CD4-positive, CD25-positive, alpha-beta regulatory T cell (primary cell): Measurements from ENCODE around the gene COL4A2. TPM values are rescaled to one million over a fixed set of nuclear protein-coding genes. Genes with fewer than 3 reads are reported as not detected.
"Not testable (repeated sequence)": the region's sequence is repeated elsewhere in the genome, so short reads cannot be mapped to it uniquely, and the experiment has no call there.

ENCODE experiments used
- ATAC-seq, 2 donors: fragments of 150-1000 bp; cut with Tn5 transposase; one replicate each; pipeline ENCODE4 v1.10.0; 2021; ENCODE audit warnings: low read depth in 2 of 2, moderate number of reproducible peaks in 2 of 2, moderate library complexity in 1 of 2
- DNase-seq, 3 donors: peaks; one replicate each; pipeline versions ENCODE4 v3.0.0 to v3.0.0-alpha.2; 2012 to 2022; ENCODE audit warnings: mixed read lengths in 1 of 3
- H3K27ac ChIP-seq: one replicate; pipeline ENCODE4 v1.7.0; 2013; ENCODE audit warnings: mild to moderate bottlenecking, low read length; ENCODE audit not compliant: insufficient read depth, poor library complexity, severe bottlenecking
- H3K27me3 ChIP-seq: one replicate; pipeline ENCODE4 v1.7.0; 2013; ENCODE audit warnings: low read length; ENCODE audit not compliant: control insufficient read depth, insufficient read depth
- H3K36me3 ChIP-seq: one replicate; pipeline ENCODE4 v1.7.0; 2013; ENCODE audit warnings: mild to moderate bottlenecking, low read length, moderate library complexity; ENCODE audit not compliant: control insufficient read depth, insufficient read depth
- H3K4me1 ChIP-seq: 2 replicates; pipeline ENCODE4 v1.7.0; 2013; ENCODE audit warnings: mild to moderate bottlenecking, low read length; ENCODE audit not compliant: insufficient read depth, control insufficient read depth, poor library complexity, severe bottlenecking
- H3K4me3 ChIP-seq: one replicate; pipeline ENCODE4 v1.7.0; 2013; ENCODE audit warnings: low read depth, mild to moderate bottlenecking, low read length, moderate library complexity
- H3K9me3 ChIP-seq, 2 experiments: 1 replicate in 1 of 2; 2 replicates in 1 of 2; pipeline ENCODE4 v1.7.0; 2013; ENCODE audit warnings: low read length in 2 of 2, mild to moderate bottlenecking in 1 of 2, moderate library complexity in 1 of 2; ENCODE audit not compliant: control insufficient read depth in 2 of 2
- H3K27ac Mint-ChIP-seq, 3 donors: one replicate each; pipeline ENCODE4 v1.8.0; 2020 to 2022; ENCODE audit warnings: mild to moderate bottlenecking in 3 of 3, mixed read lengths in 3 of 3, moderate library complexity in 2 of 3
- H3K27me3 Mint-ChIP-seq: one replicate; pipeline ENCODE4 v1.8.0; 2022; ENCODE audit warnings: mild to moderate bottlenecking, mixed read lengths
- H3K36me3 Mint-ChIP-seq: one replicate; pipeline ENCODE4 v1.8.0; 2020; ENCODE audit warnings: mixed read lengths
- H3K4me1 Mint-ChIP-seq, 4 donors: one replicate each; pipeline ENCODE4 v1.8.0; 2020 to 2022; ENCODE audit warnings: mixed read lengths in 4 of 4, mild to moderate bottlenecking in 1 of 4
- H3K4me3 Mint-ChIP-seq, 4 donors: one replicate each; pipeline ENCODE4 v1.8.0; 2020 to 2022; ENCODE audit warnings: mild to moderate bottlenecking in 4 of 4, mixed read lengths in 4 of 4, moderate library complexity in 3 of 4
- H3K9me3 Mint-ChIP-seq, 7 donors: one replicate each; pipeline ENCODE4 v1.8.0; 2020 to 2022; ENCODE audit warnings: mixed read lengths in 7 of 7, mild to moderate bottlenecking in 3 of 7, moderate library complexity in 2 of 7
- polyA plus RNA-seq, 4 donors: library from polyadenylated mRNA; unstranded; fragments of 300-500 nt; fragmentation: Illumina TruSeq; gene quantifications; one replicate each; pipeline ENCODE4 v1.2.3, GENCODE V29; 2021
- total RNA-seq: library from RNA; stranded (reverse); gene quantifications from one replicate; pipeline ENCODE4 v1.2.3, GENCODE V29; 2022

The COL4A2 gene
- total and polyA plus RNA-seq, 5 donors from 2014 or later: not detected

- Mint-ChIP-seq H3K27ac (no peak overlapping the region), H3K4me3 (no peak overlapping the region), H3K27me3 (peaks cover 10% of the 10 kb centered on the region), H3K9me3 (peaks cover 0 to 7% (median 0%) of the 10 kb centered on the region in 7 donors), H3K36me3 (no peaks in the 10 kb centered on the region), H3K4me1 (no peaks in the 10 kb centered on the region)
- no peak overlapping the region for H3K4me3 ChIP-seq
- no peaks in the 10 kb centered on the region for H3K36me3 ChIP-seq
- no peaks in the 10 kb centered on the region for H3K4me1 ChIP-seq
- H3K27me3 ChIP-seq: no peaks in the 10 kb centered on the region
- DNase-seq (no peak), ATAC-seq (no peak)
- no peak overlapping the region for H3K27ac ChIP-seq
- no peaks in the 10 kb centered on the region for H3K9me3 ChIP-seq
Observed at GRCh38 chr13:110391273-110391672, 84.2 kb downstream of the COL4A2 start.

- Mint-ChIP-seq H3K4me3 (no peak overlapping the region), H3K27me3 (peaks cover 10% of the 10 kb centered on the region), H3K4me1 (no peaks in the 10 kb centered on the region), H3K9me3 (peaks cover 0 to 6% (median 0%) of the 10 kb centered on the region in 7 donors), H3K27ac (no peak overlapping the region), H3K36me3 (no peaks in the 10 kb centered on the region)
- Histone ChIP-seq H3K4me3 (no peak overlapping the region), H3K27ac (no peak overlapping the region), H3K4me1 (no peaks in the 10 kb centered on the region), H3K9me3 (no peaks in the 10 kb centered on the region), H3K36me3 (no peaks in the 10 kb centered on the region), H3K27me3 (no peaks in the 10 kb centered on the region)
- DNase-seq: no peak
- ATAC-seq: no peak
Observed at GRCh38 chr13:110392510-110393240, 85.6 kb downstream of the COL4A2 start.

GRCh38 chr13:110393761-110394160, 86.7 kb downstream of the COL4A2 start:
- Mint-ChIP-seq H3K36me3 (no peaks in the 10 kb centered on the region), H3K4me1 (no peaks in the 10 kb centered on the region), H3K27ac (no peak overlapping the region), H3K27me3 (peaks cover 4% of the 10 kb centered on the region), H3K4me3 (no peak overlapping the region), H3K9me3 (peaks cover 0 to 6% (median 0%) of the 10 kb centered on the region in 7 donors)
- Histone ChIP-seq H3K27me3 (no peaks in the 10 kb centered on the region), H3K4me3 (no peak overlapping the region), H3K36me3 (no peaks in the 10 kb centered on the region), H3K27ac (no peak overlapping the region), H3K9me3 (no peaks in the 10 kb centered on the region), H3K4me1 (no peaks in the 10 kb centered on the region)
- no peak for DNase-seq
- no peak for ATAC-seq

- Mint-ChIP-seq H3K27me3 (peaks cover 4% of the 10 kb centered on the region), H3K36me3 (no peaks in the 10 kb centered on the region), H3K4me1 (no peaks in the 10 kb centered on the region), H3K4me3 (no peak overlapping the region), H3K9me3 (peaks cover 0 to 3% (median 0%) of the 10 kb centered on the region in 7 donors), H3K27ac (no peak overlapping the region)
- DNase-seq: no peak
- Histone ChIP-seq H3K27me3 (no peaks in the 10 kb centered on the region), H3K4me3 (no peak overlapping the region), H3K4me1 (no peaks in the 10 kb centered on the region), H3K27ac (no peak overlapping the region), H3K9me3 (no peaks in the 10 kb centered on the region), H3K36me3 (no peaks in the 10 kb centered on the region)
- no peak for ATAC-seq
Observed at GRCh38 chr13:110394371-110394841, 87.3 kb downstream of the COL4A2 start.

GRCh38 chr13:110395616-110396015, 88.5 kb downstream of the COL4A2 start:
- H3K36me3 ChIP-seq, H3K27ac Mint-ChIP-seq, H3K4me1 ChIP-seq, DNase-seq, H3K27ac ChIP-seq, H3K27me3 ChIP-seq, H3K4me1 Mint-ChIP-seq, H3K4me3 Mint-ChIP-seq, H3K9me3 Mint-ChIP-seq, H3K9me3 ChIP-seq, H3K36me3 Mint-ChIP-seq, ATAC-seq, H3K4me3 ChIP-seq: not testable (repeated sequence)
- H3K27me3 Mint-ChIP-seq: peaks cover 11% of the 10 kb centered on the region

- Mint-ChIP-seq H3K4me1 (no peaks in the 10 kb centered on the region), H3K27ac (no peak overlapping the region)
- H3K9me3 ChIP-seq: no peaks in the 10 kb centered on the region
Observed at GRCh38 chr13:110396476-110396875, 89.4 kb downstream of the COL4A2 start.

GRCh38 chr13:110396913-110397381, 89.9 kb downstream of the COL4A2 start:
- Histone ChIP-seq H3K27ac (no peak overlapping the region), H3K4me3 (no peak overlapping the region), H3K4me1 (no peaks in the 10 kb centered on the region), H3K27me3 (no peaks in the 10 kb centered on the region), H3K36me3 (no peaks in the 10 kb centered on the region), H3K9me3 (no peaks in the 10 kb centered on the region)
- ATAC-seq (no peak), DNase-seq (no peak)
- no peaks in the 10 kb centered on the region for H3K36me3 Mint-ChIP-seq
- no peak overlapping the region for H3K4me3 Mint-ChIP-seq
- H3K27ac Mint-ChIP-seq: no peak overlapping the region
- H3K9me3 Mint-ChIP-seq: peaks cover 0 to 3% (median 0%) of the 10 kb centered on the region in 7 donors
- H3K27me3 Mint-ChIP-seq: peaks cover 11% of the 10 kb centered on the region
- no peaks in the 10 kb centered on the region for H3K4me1 Mint-ChIP-seq

More at GRCh38 chr13:110396476-110396875, 89.4 kb downstream of the COL4A2 start:
- H3K27me3 ChIP-seq: no peaks in the 10 kb centered on the region
- H3K36me3 Mint-ChIP-seq: no peaks in the 10 kb centered on the region
- H3K9me3 Mint-ChIP-seq: peaks cover 0 to 3% (median 0%) of the 10 kb centered on the region in 7 donors
- DNase-seq: no peak
- no peak overlapping the region for H3K4me3 Mint-ChIP-seq
- peaks cover 11% of the 10 kb centered on the region for H3K27me3 Mint-ChIP-seq
- no peak overlapping the region for H3K27ac ChIP-seq
- H3K4me1 ChIP-seq: no peaks in the 10 kb centered on the region
- no peak for ATAC-seq
- no peaks in the 10 kb centered on the region for H3K36me3 ChIP-seq
- no peak overlapping the region for H3K4me3 ChIP-seq
